Pancreas (tissue), 10 donors: ENCODE data around the gene TOP3B. TPM values are rescaled to one million over a fixed set of nuclear protein-coding genes. Genes with fewer than 3 reads are reported as not detected.

Source experiments
- ATAC-seq, 4 donors: fragments of 200-7000 bp; cut with Tn5 transposase; one replicate each; pipeline versions ENCODE4 v1.8.0 to v1.9.1; 2020; ENCODE audit warnings: mild to moderate bottlenecking in 4 of 4, moderate library complexity in 4 of 4
- DNase-seq, 6 donors: peaks; one replicate each; pipeline ENCODE4 v3.0.0-alpha.2; 2020
- FAIRE-seq: peaks from 2 replicates; lab custom pipeline; 2012; peaks lifted over from hg19 to GRCh38; lab: Jason Lieb, UNC
- H3K27ac ChIP-seq, 4 donors: fragments of 200-600 bp; sonication (generic); 1 replicate in 3 of 4; 2 replicates in 1 of 4; pipeline versions ENCODE4 v1.5.0 to v1.8.0; 2020
- H3K27me3 ChIP-seq, 4 donors: fragments of 200-600 bp; one replicate each; pipeline ENCODE4 v1.8.0; 2021
- H3K36me3 ChIP-seq, 3 donors: fragments of 200-600 bp; sonication (generic) in 1 of 3; one replicate each; pipeline versions ENCODE4 v1.5.0 to v1.8.0; 2020 to 2021
- H3K4me1 ChIP-seq, 3 donors: fragments of 200-600 bp; one replicate each; pipeline ENCODE4 v1.8.0; 2021
- H3K4me3 ChIP-seq, 4 donors: fragments of 200-600 bp; sonication (generic) in 2 of 4; one replicate each; pipeline versions ENCODE4 v1.5.0 to v1.8.0; 2020 to 2021
- H3K9me3 ChIP-seq, 4 donors: fragments of 200-600 bp; one replicate each; pipeline ENCODE4 v1.8.0; 2021
- WGBS, 2 donors: extraction: QIAGEN DNeasy Blood & Tissue Kit; methylation state at CpG; one replicate each; pipeline ENCODE4 v1.1.7; 2013; 5-methylcytosine and 5-hydroxymethylcytosine counted together
- intact Hi-C, 3 donors: fragments of 100-400 bp; cut with DNase I; formaldehyde crosslinking; loops; one replicate each; pipeline versions ENCODE4 v1.11.1 to v1.14.2; 2022
- polyA plus RNA-seq, 2 donors: library from polyadenylated mRNA; stranded (reverse); fragments of 200-250 nt; gene quantifications; one replicate each; pipeline ENCODE4 v1.2.3, GENCODE V29; 2013
- total RNA-seq, 6 donors: library from RNA; stranded (reverse); fragmentation: NEBNext Ultra II Directional in 4 of 6; extraction: Animal tissue kit (Norgen Biotek cat#: 25700) in 4 of 6; gene quantifications; one replicate each; pipeline versions ENCODE4 v1.2.1 to v1.2.4, GENCODE V29; 2021 to 2023
- TF ChIP-seq, protein P1 (sequence below), 4 donors: fragments of 200-600 bp; sonication (generic) in 3 of 4; IDR thresholded peaks; one replicate each; pipeline versions ENCODE4 v1.5.0 to v1.8.0; 2021; ENCODE audit warnings: antibody characterized with exemption in 4 of 4
- donor health status: healthy with polysubstance abuse.
- donor health status: DM: no; HTN: no; CAD: no; lungs with moderate emphysema.
- donor health status: DM: no; HTN: no; CAD: no.
- donor health status: control.
- donor health status: control.
- donor health status: Bipolar disorder and iron deficiency.
- donor health status: DM: yes; HTN: yes; CAD: no.
- donor health status: DM: no; HTN: no; CAD: no.
- donor health status: DM: no; HTN: no; CAD: no.
- donor health status: DM: yes; HTN: yes; CAD: no.

Gene TOP3B
- total and polyA plus RNA-seq, 8 donors, result 6.7 to 20.5 (median 11.3) TPM

DNA sequence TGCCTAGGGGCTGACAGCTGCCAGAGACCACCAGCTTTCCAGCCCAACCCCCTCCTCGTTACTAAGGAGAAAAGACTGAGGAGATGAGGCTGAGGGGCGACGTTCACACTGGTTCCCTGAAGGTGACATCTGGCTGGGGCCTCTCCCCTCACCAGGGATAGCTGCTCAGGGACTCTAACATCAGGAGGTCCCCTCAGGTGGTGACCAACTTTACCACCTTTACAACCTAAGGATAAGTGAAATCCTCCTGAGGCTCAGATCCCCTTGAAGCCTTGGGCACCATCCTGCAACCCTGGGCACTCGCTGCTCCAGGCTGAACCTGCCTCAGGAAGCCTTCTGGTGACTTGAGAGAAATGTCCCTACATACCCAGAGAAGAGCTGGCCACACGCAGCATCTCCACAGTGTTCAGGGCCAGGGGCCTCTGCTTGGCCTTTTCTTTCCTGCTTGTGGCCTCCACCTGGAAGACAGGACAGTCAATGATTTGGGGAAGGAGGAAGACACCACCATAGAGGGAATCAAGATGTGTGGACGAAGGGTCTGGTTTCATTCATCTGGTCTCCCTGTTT is 17.6 kb downstream of the TOP3B start:
- TF ChIP-seq, protein P1, sequence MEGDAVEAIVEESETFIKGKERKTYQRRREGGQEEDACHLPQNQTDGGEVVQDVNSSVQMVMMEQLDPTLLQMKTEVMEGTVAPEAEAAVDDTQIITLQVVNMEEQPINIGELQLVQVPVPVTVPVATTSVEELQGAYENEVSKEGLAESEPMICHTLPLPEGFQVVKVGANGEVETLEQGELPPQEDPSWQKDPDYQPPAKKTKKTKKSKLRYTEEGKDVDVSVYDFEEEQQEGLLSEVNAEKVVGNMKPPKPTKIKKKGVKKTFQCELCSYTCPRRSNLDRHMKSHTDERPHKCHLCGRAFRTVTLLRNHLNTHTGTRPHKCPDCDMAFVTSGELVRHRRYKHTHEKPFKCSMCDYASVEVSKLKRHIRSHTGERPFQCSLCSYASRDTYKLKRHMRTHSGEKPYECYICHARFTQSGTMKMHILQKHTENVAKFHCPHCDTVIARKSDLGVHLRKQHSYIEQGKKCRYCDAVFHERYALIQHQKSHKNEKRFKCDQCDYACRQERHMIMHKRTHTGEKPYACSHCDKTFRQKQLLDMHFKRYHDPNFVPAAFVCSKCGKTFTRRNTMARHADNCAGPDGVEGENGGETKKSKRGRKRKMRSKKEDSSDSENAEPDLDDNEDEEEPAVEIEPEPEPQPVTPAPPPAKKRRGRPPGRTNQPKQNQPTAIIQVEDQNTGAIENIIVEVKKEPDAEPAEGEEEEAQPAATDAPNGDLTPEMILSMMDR (IDR thresholded peaks at IDR 0.05), result no peak
- Histone ChIP-seq H3K9me3 (no peaks in the 10 kb centered on the region), H3K36me3 (peaks cover 0 to 52% (median 30%) of the 10 kb centered on the region in 3 donors), H3K4me1 (no peaks in the 10 kb centered on the region), H3K27ac (no peak overlapping the region), H3K4me3 (no peak overlapping the region), H3K27me3 (no peaks in the 10 kb centered on the region)
- DNase-seq, result no peak
- WGBS, 2 donors, result 93% methylated on average over 6 of the region's 6 CpGs
- FAIRE-seq, result no peak
- ATAC-seq, result no peak
- intact Hi-C loops, result no loop called here

DNA sequence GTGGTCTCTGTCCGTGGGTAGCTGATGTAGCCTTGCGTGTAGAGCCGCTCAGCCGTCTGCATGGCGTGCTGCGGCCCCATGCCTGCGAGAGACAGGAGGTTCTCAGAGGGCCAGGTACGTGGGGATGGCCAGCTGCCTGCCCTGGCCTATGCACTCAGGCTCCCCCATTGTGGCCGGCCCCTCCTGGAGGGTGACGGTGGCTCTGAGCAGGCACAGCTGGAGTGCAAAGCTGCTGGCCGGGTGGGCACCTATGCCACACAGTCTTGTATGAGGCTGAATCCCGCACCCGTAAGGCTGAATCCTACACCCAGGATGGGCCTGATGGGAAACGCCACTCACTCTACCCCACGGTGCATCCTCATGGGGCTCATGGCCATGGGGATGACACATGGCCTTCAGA is 18.4 kb downstream of the TOP3B start:
- 95 to 96% methylated on average over 15 of the region's 15 CpGs for WGBS, 2 donors
- Histone ChIP-seq H3K9me3 (no peaks in the 10 kb centered on the region), H3K36me3 (peaks cover 0 to 48% (median 31%) of the 10 kb centered on the region in 3 donors), H3K4me1 (no peaks in the 10 kb centered on the region), H3K27ac (no peak overlapping the region), H3K27me3 (no peaks in the 10 kb centered on the region), H3K4me3 (no peak overlapping the region)
- TF ChIP-seq, protein P1 (IDR thresholded peaks at IDR 0.05), result no peak
- ATAC-seq, result no peak
- intact Hi-C loops, result no loop called here
- no peak for FAIRE-seq
- no peak for DNase-seq

DNA sequence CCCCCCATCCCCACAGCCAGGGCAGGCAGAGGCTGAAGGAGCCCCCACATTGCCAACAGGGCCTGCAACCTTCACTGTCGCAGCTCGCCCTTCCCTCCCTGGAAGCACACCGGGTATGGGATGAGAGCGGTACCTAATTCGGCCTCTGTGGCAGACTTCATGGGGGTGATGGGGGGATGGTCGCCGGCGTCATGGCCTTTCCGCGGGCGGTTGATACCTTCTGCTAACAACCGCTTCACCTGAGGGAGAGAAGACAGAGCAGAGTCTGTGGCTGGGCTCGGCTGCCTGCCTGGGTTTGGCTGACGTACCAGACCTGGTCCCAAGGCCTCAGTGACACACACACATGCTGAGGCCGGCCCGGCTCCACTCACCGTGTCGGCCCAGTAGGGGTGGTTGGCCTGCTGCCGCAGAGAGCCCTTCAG is 18.8 kb downstream of the TOP3B start:
- FAIRE-seq (no peak), ATAC-seq (no peak), DNase-seq (no peak)
- no peaks in the 10 kb centered on the region for H3K9me3 ChIP-seq
- H3K36me3 ChIP-seq, result peaks cover 0 to 51% (median 31%) of the 10 kb centered on the region in 3 donors
- no peaks in the 10 kb centered on the region for H3K4me1 ChIP-seq
- no peaks in the 10 kb centered on the region for H3K27me3 ChIP-seq
- intact Hi-C loops, result no loop called here
- WGBS, 2 donors, result 95 to 96% methylated on average over 19 of the region's 19 CpGs
- TF ChIP-seq, protein P1 (IDR thresholded peaks at IDR 0.05), result no peak
- no peak overlapping the region for H3K27ac ChIP-seq
- H3K4me3 ChIP-seq, result no peak overlapping the region

DNA sequence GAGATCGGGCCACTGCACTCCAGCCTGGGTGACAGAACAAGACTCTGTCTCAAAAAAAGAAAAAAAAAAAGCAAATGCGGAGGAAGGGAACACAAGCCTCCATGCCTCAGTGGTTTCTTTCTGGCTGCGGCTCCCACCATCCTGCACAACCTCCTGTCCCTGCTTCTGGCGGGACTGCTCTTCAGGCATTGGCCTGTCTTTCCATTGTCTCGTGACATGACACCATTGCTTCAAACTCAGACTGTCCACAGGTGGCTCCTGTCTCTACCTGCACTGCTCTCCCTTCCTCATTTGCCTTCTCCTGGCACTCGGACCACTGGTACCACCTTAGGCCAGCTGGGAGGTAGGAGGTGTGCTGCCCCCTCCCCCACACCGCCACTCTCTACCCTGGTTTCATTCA is 19.3 kb downstream of the TOP3B start:
- Histone ChIP-seq H3K4me3 (no peak overlapping the region), H3K9me3 (no peaks in the 10 kb centered on the region), H3K36me3 (peaks cover 0 to 50% (median 26%) of the 10 kb centered on the region in 3 donors), H3K27ac (no peak overlapping the region), H3K27me3 (no peaks in the 10 kb centered on the region), H3K4me1 (no peaks in the 10 kb centered on the region)
- no peak for DNase-seq
- WGBS, 2 donors, result 90% methylated on average over 7 of the region's 7 CpGs
- TF ChIP-seq, protein P1 (IDR thresholded peaks at IDR 0.05), result no peak
- intact Hi-C loops, result no loop called here
- no peak for ATAC-seq
- FAIRE-seq, result no peak

DNA sequence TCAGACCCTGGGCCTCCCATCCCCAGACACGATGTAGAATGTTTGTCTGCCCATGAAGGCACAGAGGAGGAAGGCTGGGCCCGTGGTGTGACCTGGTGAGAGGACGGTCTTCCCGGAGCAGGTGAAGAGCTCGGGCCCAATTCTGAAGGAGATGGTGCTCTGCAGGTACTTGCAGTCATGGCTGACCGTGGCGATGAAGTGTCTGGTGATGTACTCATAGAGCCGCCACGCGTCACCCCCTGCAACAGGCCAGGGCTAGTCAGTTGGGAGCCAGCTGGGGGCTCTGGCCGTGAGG is 20.0 kb downstream of the TOP3B start:
- H3K27me3 ChIP-seq, result no peaks in the 10 kb centered on the region
- intact Hi-C loops, result no loop called here
- no peaks in the 10 kb centered on the region for H3K9me3 ChIP-seq
- FAIRE-seq, result no peak
- TF ChIP-seq, protein P1 (IDR thresholded peaks at IDR 0.05), result no peak
- no peak for DNase-seq
- no peaks in the 10 kb centered on the region for H3K4me1 ChIP-seq
- 92 to 95% methylated on average over 11 of the region's 11 CpGs for WGBS, 2 donors
- peaks cover 0 to 46% (median 22%) of the 10 kb centered on the region in 3 donors for H3K36me3 ChIP-seq
- no peak overlapping the region for H3K4me3 ChIP-seq
- no peak for ATAC-seq
- no peak overlapping the region for H3K27ac ChIP-seq
